Effector memory CD4-positive, alpha-beta T cell (primary cell): ENCODE measurements around the gene TANK.
"Not testable (repeated sequence)": the region's sequence is repeated elsewhere in the genome, so short reads cannot be mapped to it uniquely, and the experiment has no call there.

Experiments used
- DNase-seq, 3 donors: peaks; one replicate each; pipeline ENCODE4 v3.0.0-alpha.2; 2020
- H3K27ac ChIP-seq: 2 replicates; pipeline ENCODE4 v1.7.0; 2013; ENCODE audit warnings: mild to moderate bottlenecking, low read length, moderate library complexity; ENCODE audit not compliant: insufficient read depth, poor library complexity, severe bottlenecking
- H3K27me3 ChIP-seq: replicated peaks from 2 replicates; pipeline ENCODE4 v1.7.0; 2013; ENCODE audit warnings: mild to moderate bottlenecking, low read length; ENCODE audit not compliant: insufficient read depth, control insufficient read depth, poor library complexity, severe bottlenecking
- H3K36me3 ChIP-seq: 2 replicates; pipeline ENCODE4 v1.7.0; 2013; ENCODE audit warnings: mild to moderate bottlenecking, low read length, moderate library complexity; ENCODE audit not compliant: control insufficient read depth, insufficient read depth
- H3K4me1 ChIP-seq: 2 replicates; pipeline ENCODE4 v1.7.0; 2013; ENCODE audit warnings: low read length, mild to moderate bottlenecking; ENCODE audit not compliant: control insufficient read depth, insufficient read depth, poor library complexity, severe bottlenecking
- H3K4me3 ChIP-seq: 2 replicates; pipeline ENCODE4 v1.7.0; 2013; ENCODE audit warnings: low read length, low read depth, mild to moderate bottlenecking; ENCODE audit not compliant: insufficient read depth, poor library complexity, severe bottlenecking
- H3K9me3 ChIP-seq: 2 replicates; pipeline ENCODE4 v1.7.0; 2013; ENCODE audit warnings: mild to moderate bottlenecking, low read length, moderate library complexity; ENCODE audit not compliant: control insufficient read depth

Gene TANK

GRCh38 chr2:161257123-161257952 is 97.1 kb downstream of the TANK start:
- no peaks in the 10 kb centered on the region for H3K27me3 ChIP-seq
- H3K27ac ChIP-seq: no peak overlapping the region
- H3K9me3 ChIP-seq: no peaks in the 10 kb centered on the region
- no peaks in the 10 kb centered on the region for H3K36me3 ChIP-seq
- H3K4me3 ChIP-seq: no peak overlapping the region
- DNase-seq: no peak
- H3K4me1 ChIP-seq: no peaks in the 10 kb centered on the region

DNA sequence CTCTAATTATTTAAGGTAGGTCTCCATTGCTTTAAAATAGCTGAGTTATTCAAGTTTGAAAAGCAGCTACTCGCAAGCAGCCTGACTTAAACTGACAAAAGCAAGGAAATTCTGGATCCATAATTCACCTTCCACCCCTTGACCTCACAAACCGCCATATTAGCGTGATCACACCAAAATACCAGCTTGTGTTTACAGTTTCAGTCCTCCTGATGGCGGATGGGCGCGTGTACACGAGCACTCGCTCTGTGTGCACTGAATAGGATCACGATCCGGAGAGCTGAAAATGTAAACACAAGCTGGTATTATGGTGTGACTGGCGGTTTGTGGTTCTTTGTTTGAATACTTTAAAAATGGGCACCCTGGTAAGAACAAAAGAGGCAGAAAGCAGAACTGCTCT is 105.6 kb downstream of the TANK start:
- no peak overlapping the region for H3K4me3 ChIP-seq
- H3K27ac ChIP-seq: no peak overlapping the region
- no peaks in the 10 kb centered on the region for H3K27me3 ChIP-seq
- H3K4me1 ChIP-seq: no peaks in the 10 kb centered on the region
- DNase-seq: no peak
- H3K36me3 ChIP-seq: no peaks in the 10 kb centered on the region
- no peaks in the 10 kb centered on the region for H3K9me3 ChIP-seq

DNA sequence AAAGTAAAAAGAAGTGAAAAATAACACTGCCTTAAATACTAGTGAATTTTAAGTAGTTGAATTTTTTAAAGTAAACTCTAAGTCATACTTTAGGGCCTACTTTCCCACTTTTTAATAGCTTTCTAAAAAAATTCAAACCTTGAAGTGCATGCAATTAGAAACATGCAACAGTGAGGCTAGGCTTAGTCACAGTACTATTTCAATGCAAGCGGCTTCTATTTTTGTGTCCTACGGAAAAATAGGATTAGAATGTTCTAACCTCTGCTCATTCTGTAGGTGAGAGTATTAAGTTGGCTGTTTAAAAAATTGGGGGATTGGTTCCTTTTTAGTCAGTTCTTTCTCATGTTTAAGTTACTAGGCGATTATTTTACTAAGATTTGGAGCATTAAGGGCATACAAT is 108.9 kb downstream of the TANK start:
- H3K9me3 ChIP-seq: no peaks in the 10 kb centered on the region
- no peak overlapping the region for H3K27ac ChIP-seq
- no peak overlapping the region for H3K4me3 ChIP-seq
- no peaks in the 10 kb centered on the region for H3K4me1 ChIP-seq
- H3K36me3 ChIP-seq: no peaks in the 10 kb centered on the region
- H3K27me3 ChIP-seq: no peaks in the 10 kb centered on the region
- no peak for DNase-seq

DNA sequence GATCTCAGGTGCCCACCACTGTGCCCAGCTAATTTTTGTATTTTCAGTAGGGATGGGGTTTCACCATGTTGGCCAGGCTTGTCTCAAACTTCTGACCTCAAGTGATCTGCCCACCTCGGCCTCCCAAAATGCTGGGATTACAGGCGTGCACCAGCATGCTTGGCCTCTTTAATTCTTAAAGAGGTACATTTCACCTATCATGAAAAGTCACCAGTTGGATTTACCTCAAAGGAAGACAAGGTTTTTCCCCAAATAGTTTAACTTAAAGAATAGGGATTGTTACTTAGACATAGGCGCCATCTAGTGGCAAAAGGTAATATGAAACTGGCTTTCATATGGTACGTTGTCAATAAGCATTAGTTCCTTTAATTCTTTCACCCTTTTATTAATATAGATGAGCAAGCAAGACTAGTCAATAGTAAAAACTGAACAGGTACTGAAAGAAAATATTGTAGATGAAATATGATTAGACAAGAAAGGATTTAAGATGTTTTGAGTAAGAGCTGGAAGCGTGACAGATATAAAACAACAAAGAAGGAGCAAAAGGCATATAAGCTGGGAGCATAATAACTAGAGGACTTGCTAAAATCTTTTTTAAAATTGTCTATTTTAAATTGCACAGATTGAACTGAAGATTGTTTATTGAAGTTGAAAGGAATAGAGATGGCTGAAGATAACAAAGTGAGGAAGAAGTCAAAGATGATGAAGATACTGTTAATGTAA is 113.0 kb downstream of the TANK start:
- Histone ChIP-seq H3K36me3 (no peaks in the 10 kb centered on the region), H3K4me3 (no peak overlapping the region), H3K27me3 (no peaks in the 10 kb centered on the region), H3K4me1 (no peaks in the 10 kb centered on the region), H3K9me3 (no peaks in the 10 kb centered on the region), H3K27ac (no peak overlapping the region)
- DNase-seq: no peak

- not testable (repeated sequence) for DNase-seq, H3K4me3 ChIP-seq, H3K4me1 ChIP-seq, H3K36me3 ChIP-seq, H3K9me3 ChIP-seq, H3K27me3 ChIP-seq, H3K27ac ChIP-seq
Measured at GRCh38 chr2:161278564-161279229, 118.5 kb downstream of the TANK start.

DNA sequence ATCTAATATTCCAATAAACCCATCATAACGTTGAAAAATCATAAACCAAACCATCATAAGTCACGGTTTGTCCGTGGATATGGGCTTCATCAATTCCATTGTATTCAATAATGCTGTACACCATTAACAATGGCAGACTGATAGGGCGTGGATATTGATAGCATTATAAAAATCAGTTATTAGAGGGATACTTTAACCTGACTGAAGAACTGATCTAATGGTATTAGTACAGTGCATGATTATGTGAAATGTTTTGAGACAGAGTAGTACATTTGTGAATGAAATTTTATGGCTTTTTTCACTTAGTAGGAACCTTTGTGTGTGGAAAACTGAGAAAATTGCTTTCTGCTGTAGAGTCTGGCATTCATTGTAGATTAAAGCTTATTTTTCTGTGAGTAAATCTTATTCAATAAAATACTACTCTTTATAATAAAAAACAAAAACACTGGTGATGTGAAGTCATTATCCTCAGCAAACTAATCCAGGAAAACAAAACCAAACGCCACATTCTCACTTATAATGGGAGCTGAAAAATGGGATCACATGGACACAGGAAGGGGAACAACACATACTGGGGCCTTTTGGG is 119.1 kb downstream of the TANK start:
- H3K4me1 ChIP-seq, H3K9me3 ChIP-seq, H3K36me3 ChIP-seq, H3K27me3 ChIP-seq, DNase-seq, H3K27ac ChIP-seq, H3K4me3 ChIP-seq: not testable (repeated sequence)

DNA sequence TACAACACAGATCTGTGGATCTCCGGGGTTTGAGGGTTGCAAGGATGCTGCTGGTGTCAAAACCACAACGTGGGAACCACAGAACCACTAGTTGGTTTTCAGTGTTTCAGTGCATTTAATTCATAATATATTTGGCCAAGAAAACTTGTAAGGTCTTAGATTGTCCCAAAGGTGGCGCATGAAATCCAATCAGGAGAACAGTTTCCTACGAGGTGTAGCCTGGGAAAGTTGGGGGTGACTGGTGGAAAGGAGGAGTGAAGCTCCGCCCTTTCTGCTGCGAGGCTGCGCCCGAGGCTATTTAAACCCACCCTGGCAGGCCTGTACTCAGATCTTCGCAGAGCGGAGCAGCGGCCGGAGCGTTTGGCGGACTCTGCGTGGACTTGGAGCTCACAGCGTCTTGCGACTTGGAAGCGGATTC is 120.7 kb downstream of the TANK start:
- H3K27ac ChIP-seq, H3K9me3 ChIP-seq, H3K36me3 ChIP-seq, H3K4me3 ChIP-seq, H3K4me1 ChIP-seq, H3K27me3 ChIP-seq: not testable (repeated sequence)
- peak in 1 of 3 donors; percentile 12 for DNase-seq

GRCh38 chr2:161281615-161282310 is 121.5 kb downstream of the TANK start:
- not testable (repeated sequence) for H3K36me3 ChIP-seq, H3K4me1 ChIP-seq, H3K9me3 ChIP-seq, H3K27ac ChIP-seq, H3K4me3 ChIP-seq, DNase-seq, H3K27me3 ChIP-seq

DNA sequence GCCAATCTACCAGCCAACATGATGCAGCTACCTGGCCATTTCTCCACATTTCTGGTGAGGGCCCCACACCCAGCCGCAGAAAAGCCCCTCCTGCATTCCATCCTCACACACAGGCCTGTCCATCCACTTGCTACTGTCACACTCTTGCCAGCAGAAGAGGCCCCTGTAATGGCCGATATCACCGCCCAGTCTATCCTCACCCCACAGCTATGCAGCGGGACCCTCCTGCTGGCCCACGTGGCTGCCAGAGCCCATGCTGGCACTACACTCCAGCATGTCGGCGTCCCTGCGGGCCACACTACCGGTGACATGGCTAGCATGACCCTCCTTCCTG is 122.0 kb downstream of the TANK start:
- H3K4me1 ChIP-seq, H3K36me3 ChIP-seq, DNase-seq, H3K4me3 ChIP-seq, H3K27ac ChIP-seq, H3K9me3 ChIP-seq, H3K27me3 ChIP-seq: not testable (repeated sequence)
